HG03159 (cell line): ENCODE data around the gene RBFOX1.

Experiments used
- ATAC-seq: cut with Tn5 transposase; IDR thresholded peaks from one replicate; pipeline ENCODE4 v1.9.1; 2021; ENCODE audit warnings: mild to moderate bottlenecking, moderate library complexity; ENCODE audit not compliant: unreplicated experiment

Gene RBFOX1

GRCh38 chr16:7651803-7652570 is 319.3 kb downstream of the RBFOX1 start:
- ATAC-seq: no peak

GRCh38 chr16:7653746-7654461 is 321.3 kb downstream of the RBFOX1 start:
- ATAC-seq: no peak

- no peak for ATAC-seq
These were observed 343.0 kb downstream of the RBFOX1 start for GRCh38 chr16:7675628-7676027.

- ATAC-seq: no peak
These were observed 347.7 kb downstream of the RBFOX1 start for GRCh38 chr16:7680296-7680695.

GRCh38 chr16:7688811-7689210 is 356.2 kb downstream of the RBFOX1 start:
- no peak for ATAC-seq

- ATAC-seq: no peak
These were observed 356.6 kb downstream of the RBFOX1 start for GRCh38 chr16:7689234-7689633.

- ATAC-seq: no peak
These were observed 358.9 kb downstream of the RBFOX1 start for GRCh38 chr16:7691533-7691932.

- ATAC-seq: no peak
These were observed 371.0 kb downstream of the RBFOX1 start for GRCh38 chr16:7703672-7704071.

GRCh38 chr16:7705885-7706284 is 373.2 kb downstream of the RBFOX1 start:
- ATAC-seq: no peak

- ATAC-seq: no peak
These were observed 376.5 kb downstream of the RBFOX1 start for GRCh38 chr16:7709186-7709585.

- ATAC-seq: no peak
These were observed 380.6 kb downstream of the RBFOX1 start for GRCh38 chr16:7713244-7713643.

- ATAC-seq: no peak
These were observed 382.1 kb downstream of the RBFOX1 start for GRCh38 chr16:7714775-7715174.

- no peak for ATAC-seq
These were observed 384.3 kb downstream of the RBFOX1 start for GRCh38 chr16:7716660-7717550.

- no peak for ATAC-seq
These were observed 390.1 kb downstream of the RBFOX1 start for GRCh38 chr16:7722761-7723160.

- ATAC-seq: no peak
These were observed 398.5 kb downstream of the RBFOX1 start for GRCh38 chr16:7731141-7731540.

- ATAC-seq: no peak
These were observed 403.6 kb downstream of the RBFOX1 start for GRCh38 chr16:7736138-7736665.

- ATAC-seq: no peak
These were observed 410.0 kb downstream of the RBFOX1 start for GRCh38 chr16:7742626-7743025.

GRCh38 chr16:7744546-7745264 is 412.1 kb downstream of the RBFOX1 start:
- ATAC-seq: no peak

- ATAC-seq: no peak
These were observed 412.6 kb downstream of the RBFOX1 start for GRCh38 chr16:7745276-7745675.

- no peak for ATAC-seq
These were observed 414.3 kb downstream of the RBFOX1 start for GRCh38 chr16:7746941-7747340.
